AG09309 (cell line): ENCODE data around the gene TESK1.

Experiments used
- DNase-seq: peaks from one replicate; pipeline ENCODE4 v3.0.0-alpha.2; 2010; ENCODE audit warnings: low read depth
- H3K4me3 ChIP-seq: 2 replicates; pipeline ENCODE4 v1.5.1; 2011; ENCODE audit warnings: mild to moderate bottlenecking, low read depth, low read length, moderate library complexity; ENCODE audit not compliant: control insufficient read depth
- CTCF ChIP-seq: IDR thresholded peaks from 2 replicates; pipeline ENCODE4 v1.5.1; 2011; ENCODE audit warnings: mild to moderate bottlenecking, low read depth, low read length, inconsistent platforms; ENCODE audit not compliant: insufficient read depth, control insufficient read depth; ENCODE audit errors: missing control alignments

Gene TESK1

GRCh38 chr9:35651956-35652828, 47.1 kb downstream of the TESK1 start:
- no peak overlapping the region for H3K4me3 ChIP-seq
- no peak for DNase-seq
- TF ChIP-seq CTCF, result no peak

GRCh38 chr9:35652829-35653209, 47.8 kb downstream of the TESK1 start:
- no peak for TF ChIP-seq CTCF
- no peak for DNase-seq
- H3K4me3 ChIP-seq, result no peak overlapping the region

- no peak for TF ChIP-seq CTCF
- DNase-seq, result no peak
- H3K4me3 ChIP-seq, result no peak overlapping the region
These were observed 48.5 kb downstream of the TESK1 start for GRCh38 chr9:35653611-35654010.

GRCh38 chr9:35656348-35656747, 51.3 kb downstream of the TESK1 start:
- DNase-seq, result no peak
- H3K4me3 ChIP-seq, result no peak overlapping the region
- TF ChIP-seq CTCF, result no peak

GRCh38 chr9:35656831-35657545, 51.9 kb downstream of the TESK1 start:
- H3K4me3 ChIP-seq, result peak overlapping the region; percentile 24
- DNase-seq, result no peak
- TF ChIP-seq CTCF, result no peak

- TF ChIP-seq CTCF, result peak; percentile 15
- H3K4me3 ChIP-seq, result peak within 1 kb of the TSS; percentile 67
- DNase-seq, result peak; percentile 99
These were observed 52.6 kb downstream of the TESK1 start, which contains the start of gene RMRP for GRCh38 chr9:35657546-35658136. TSS of gene RMRP (minus strand) at chr9:35658019.
